GM21447 (cell line): ENCODE measurements around the gene FZR1.
"Not testable (repeated sequence)": the region's sequence is repeated elsewhere in the genome, so short reads cannot be mapped to it uniquely, and the experiment has no call there.

Experiments used
- ATAC-seq: cut with Tn5 transposase; IDR thresholded peaks from one replicate; pipeline ENCODE4 v1.9.1; 2021; ENCODE audit not compliant: unreplicated experiment

Gene FZR1

GRCh38 chr19:3528539-3529211 is 22.6 kb downstream of the FZR1 start:
- no peak for ATAC-seq

DNA sequence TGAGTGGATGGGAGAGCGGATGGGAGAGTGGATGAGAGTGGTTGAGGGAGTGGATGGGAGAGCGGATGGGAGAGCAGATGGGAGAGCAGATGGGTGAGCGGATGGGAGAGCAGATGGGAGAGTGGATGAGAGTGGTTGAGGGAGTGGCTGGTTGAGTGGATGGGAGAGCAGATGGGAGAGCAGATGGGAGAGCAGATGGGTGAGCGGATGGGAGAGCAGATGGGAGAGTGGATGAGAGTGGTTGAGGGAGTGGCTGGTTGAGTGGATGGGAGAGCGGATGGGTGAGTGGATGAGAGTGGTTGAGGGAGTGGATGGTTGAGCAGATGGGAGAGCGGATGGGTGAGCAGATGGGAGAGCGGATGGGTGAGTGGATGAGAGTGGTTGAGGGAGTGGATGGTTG is 23.2 kb downstream of the FZR1 start:
- ATAC-seq: not testable (repeated sequence)

DNA sequence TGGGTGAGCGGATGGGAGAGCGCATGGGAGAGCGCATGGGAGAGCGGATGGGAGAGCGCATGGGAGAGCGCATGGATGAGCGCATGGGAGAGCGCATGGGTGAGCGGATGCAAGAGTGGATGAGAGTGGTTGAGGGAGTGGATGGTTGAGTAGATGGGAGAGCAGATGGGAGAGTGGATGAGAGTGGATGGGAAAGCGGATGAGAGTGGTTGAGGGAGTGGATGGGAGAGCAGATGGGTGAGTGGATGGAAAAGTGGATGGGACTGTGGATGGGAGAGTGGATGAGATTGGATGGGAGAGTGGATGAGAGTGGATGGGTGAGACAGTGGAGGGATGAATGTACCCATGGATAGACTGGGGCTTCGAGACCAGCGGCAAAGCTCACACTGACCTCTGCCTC is 24.3 kb downstream of the FZR1 start:
- ATAC-seq: no peak

- no peak for ATAC-seq
Measured at GRCh38 chr19:3531716-3532115, 25.6 kb downstream of the FZR1 start.

GRCh38 chr19:3532154-3532786 is 26.2 kb downstream of the FZR1 start:
- no peak for ATAC-seq

- ATAC-seq: no peak
Measured at GRCh38 chr19:3533033-3533432, 26.9 kb downstream of the FZR1 start.

DNA sequence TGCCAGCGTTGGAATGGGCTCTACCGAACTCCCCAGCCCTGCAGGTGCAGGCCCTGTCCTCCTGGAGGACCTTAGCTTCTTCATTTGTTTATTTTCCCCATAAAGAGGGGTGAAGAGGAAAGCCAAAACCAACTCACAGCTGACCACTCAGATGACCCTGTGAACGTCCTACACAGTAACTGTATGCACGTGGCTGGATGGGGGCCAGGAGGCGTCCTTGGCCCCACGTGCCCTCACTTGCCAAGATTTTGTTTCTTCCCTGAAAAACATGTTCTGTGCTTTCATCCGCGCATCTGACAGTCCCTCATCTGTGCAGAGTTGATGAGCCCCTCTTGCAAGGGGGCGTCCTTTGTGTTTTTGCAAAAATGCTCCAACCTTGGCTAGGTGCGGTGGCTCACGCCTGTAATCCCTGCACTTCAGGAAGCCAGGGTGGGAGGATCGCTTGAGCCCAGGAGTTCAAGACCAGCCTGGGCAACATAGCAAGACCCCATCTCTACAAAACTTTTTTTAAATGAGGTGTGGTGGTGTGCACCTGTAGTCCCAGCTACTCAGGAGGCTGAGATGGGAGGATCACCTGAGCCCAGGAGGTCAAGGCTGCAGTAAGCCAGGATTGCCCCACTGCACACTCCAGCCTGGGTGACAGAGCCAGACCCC is 27.6 kb downstream of the FZR1 start:
- ATAC-seq: no peak

GRCh38 chr19:3534375-3535234 is 28.5 kb downstream of the FZR1 start:
- no peak for ATAC-seq

- ATAC-seq: no peak
Measured at GRCh38 chr19:3535235-3535535, 29.1 kb downstream of the FZR1 start.

DNA sequence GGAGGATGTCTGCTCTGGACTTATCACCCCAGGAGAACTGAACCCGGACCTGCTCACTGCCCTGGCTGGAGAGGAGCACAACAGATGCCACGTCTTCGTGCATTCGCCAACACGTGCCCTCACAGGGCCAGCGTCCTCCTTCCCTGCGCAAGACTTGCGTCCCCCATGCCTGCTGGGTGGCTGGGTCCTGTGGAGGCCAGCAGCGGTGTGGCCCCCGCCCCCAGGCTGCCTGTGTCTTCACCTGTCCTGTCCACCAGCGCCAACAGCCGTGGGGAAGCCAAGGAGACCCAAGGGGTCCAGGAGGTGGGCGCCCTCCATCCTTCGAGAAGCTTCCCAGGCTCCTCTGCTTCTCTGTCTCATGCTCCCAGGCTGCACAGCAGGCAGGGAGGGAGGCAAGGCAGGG is 29.5 kb downstream of the FZR1 start:
- no peak for ATAC-seq

GRCh38 chr19:3535981-3536380 is 29.9 kb downstream of the FZR1 start:
- no peak for ATAC-seq

- ATAC-seq: no peak
Measured at GRCh38 chr19:3536429-3537100, 30.5 kb downstream of the FZR1 start.

DNA sequence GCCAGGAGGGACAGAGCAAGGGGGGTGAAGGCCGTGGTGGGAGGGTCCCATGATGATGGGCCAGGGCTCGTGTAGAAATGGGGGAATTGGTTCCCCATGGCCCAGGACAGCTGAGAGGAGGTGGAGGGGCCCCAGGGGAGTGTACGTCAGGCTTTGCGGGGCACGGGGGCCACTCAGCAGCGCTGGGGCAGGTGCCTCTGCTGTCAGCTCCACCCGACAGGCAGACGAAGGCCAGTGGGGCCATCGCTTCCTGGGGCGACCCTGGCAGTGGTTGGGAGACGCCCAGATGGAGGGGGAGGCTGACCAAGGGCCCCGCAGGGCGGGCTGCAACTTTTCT is 31.0 kb downstream of the FZR1 start:
- no peak for ATAC-seq

DNA sequence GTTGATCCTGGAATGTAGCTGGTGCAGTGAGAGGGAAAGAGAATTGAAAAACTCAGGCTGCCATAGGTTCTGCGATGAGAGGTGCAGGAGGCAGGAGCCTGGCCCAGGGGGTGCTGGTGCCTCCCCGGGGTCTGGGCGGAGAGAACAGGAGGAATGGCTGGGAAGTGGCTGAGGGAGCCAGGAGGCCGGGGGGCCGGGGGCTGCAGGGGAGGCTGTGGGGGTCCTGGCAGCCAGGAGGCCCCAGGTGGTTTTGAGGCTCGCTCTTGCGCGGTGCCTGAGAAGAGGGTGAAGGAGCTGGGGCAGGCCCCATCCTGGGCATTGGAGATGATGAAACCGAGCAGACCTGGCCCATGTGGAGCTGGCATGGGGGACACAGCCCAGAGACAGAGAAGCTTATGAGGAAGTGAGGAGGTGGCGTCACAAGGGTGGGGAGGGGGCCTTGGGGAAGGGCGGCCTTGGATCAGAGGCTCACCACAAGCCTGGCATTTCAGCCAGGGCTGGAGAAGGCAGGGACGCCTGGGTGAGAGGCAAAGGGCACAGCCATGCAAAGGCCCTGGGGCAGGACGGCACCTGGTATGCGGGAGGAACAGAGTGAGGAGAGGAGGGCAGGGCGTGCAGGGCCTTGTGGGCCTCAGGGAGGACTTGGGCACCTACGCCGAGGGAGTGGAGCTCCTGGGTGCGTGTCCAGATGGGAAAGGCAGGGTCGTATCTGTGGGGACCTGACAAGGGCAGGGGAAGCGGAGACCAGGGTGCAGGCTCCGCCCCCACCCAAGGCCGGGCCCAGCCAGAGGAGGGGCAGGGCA is 31.5 kb downstream of the FZR1 start:
- no peak for ATAC-seq

- no peak for ATAC-seq
Measured at GRCh38 chr19:3538258-3538929, 32.3 kb downstream of the FZR1 start.

GRCh38 chr19:3538965-3539755 is 33.0 kb downstream of the FZR1 start, which contains the start of gene TEKTIP1:
TEKTIP1 (plus strand) TSS chr19:3539174; CDS start chr19:3539178, 4 bp downstream.
- ATAC-seq: no peak

DNA sequence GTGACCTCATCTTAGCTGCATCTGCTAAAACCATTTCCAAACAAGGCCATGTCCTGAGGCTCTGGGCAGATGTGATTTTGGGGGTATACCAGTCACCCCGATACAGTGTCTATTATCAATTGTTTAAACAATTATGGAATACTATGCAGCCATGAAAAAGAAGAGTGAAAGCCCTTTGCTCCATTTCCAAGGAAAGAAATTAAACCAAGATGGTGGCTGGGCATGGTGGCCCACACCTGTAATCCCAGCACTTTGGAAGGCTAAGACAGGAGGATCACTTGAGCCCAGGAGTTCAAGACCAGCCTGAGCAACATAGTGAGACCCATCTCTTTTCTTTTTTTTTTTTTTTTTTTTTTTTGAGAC is 33.6 kb downstream of the FZR1 start:
- no peak for ATAC-seq

- no peak for ATAC-seq
Measured at GRCh38 chr19:3543150-3544057, 37.3 kb downstream of the FZR1 start.
